HL-60 (cell line): ENCODE results near the gene KIFC3.

ENCODE experiments used
- DNase-seq, 2 experiments: peaks; one replicate each; pipeline ENCODE4 v3.0.0-alpha.2; 2010 to 2020; ENCODE audit warnings: low read depth in 1 of 2, low spot score in 1 of 2
- H3K27ac ChIP-seq: fragments of 250-450 bp; sonication (Bioruptor Pico); replicated peaks from 2 replicates; pipeline ENCODE4 v1.5.1; 2020; ENCODE audit warnings: mild to moderate bottlenecking, moderate library complexity
- H3K27me3 ChIP-seq: fragments of 250-450 bp; sonication (Bioruptor Pico); 2 replicates; pipeline ENCODE4 v1.5.1; 2021; ENCODE audit warnings: mild to moderate bottlenecking, moderate library complexity; ENCODE audit not compliant: insufficient read depth, poor library complexity, severe bottlenecking
- H3K4me3 ChIP-seq: replicated peaks from 2 replicates; pipeline ENCODE4 v1.5.1; 2011; ENCODE audit warnings: mild to moderate bottlenecking, control low read depth, low read length; ENCODE audit not compliant: insufficient read depth
- CTCF ChIP-seq: IDR thresholded peaks from one replicate; pipeline ENCODE4 v1.5.1; 2011; ENCODE audit warnings: low read length, control low read depth, inconsistent platforms; ENCODE audit not compliant: insufficient read depth
- GABPA ChIP-seq: IDR thresholded peaks from 2 replicates; pipeline ENCODE4 v1.6.1; 2012; ENCODE audit warnings: low read depth
- POLR2AphosphoS5 ChIP-seq: IDR thresholded peaks from 2 replicates; pipeline ENCODE4 v1.6.1; 2012; ENCODE audit warnings: low read depth
- REST ChIP-seq: IDR thresholded peaks from 2 replicates; pipeline ENCODE4 v1.6.1; 2012; ENCODE audit warnings: low read depth; ENCODE audit not compliant: insufficient replicate concordance
- SPI1 ChIP-seq: IDR thresholded peaks from 2 replicates; pipeline ENCODE4 v1.6.1; 2012; ENCODE audit warnings: low read depth, mild to moderate bottlenecking, borderline replicate concordance

The KIFC3 gene

GRCh38 chr16:57755726-57756423 lies 46.4 kb downstream of the KIFC3 start:
- Histone ChIP-seq H3K27ac (no peak overlapping the region), H3K4me3 (no peak overlapping the region), H3K27me3 (no peaks in the 10 kb centered on the region)
- no peak for TF ChIP-seq REST
- TF ChIP-seq SPI1 = no peak
- no peak for TF ChIP-seq GABPA
- no peak for TF ChIP-seq POLR2AphosphoS5
- TF ChIP-seq CTCF = no peak
- DNase-seq = no peak

- TF ChIP-seq CTCF (no peak), POLR2AphosphoS5 (no peak), SPI1 (no peak), REST (no peak), GABPA (no peak)
- no peak for DNase-seq
- H3K4me3 ChIP-seq = no peak overlapping the region
- H3K27me3 ChIP-seq = no peaks in the 10 kb centered on the region
- no peak overlapping the region for H3K27ac ChIP-seq
Observed at GRCh38 chr16:57755061-57755684, 47.1 kb downstream of the KIFC3 start.

GRCh38 chr16:57754354-57755060 lies 47.8 kb downstream of the KIFC3 start:
- H3K27ac ChIP-seq = no peak overlapping the region
- TF ChIP-seq GABPA = no peak
- TF ChIP-seq CTCF = no peak
- no peak for TF ChIP-seq REST
- no peak for DNase-seq
- H3K27me3 ChIP-seq = no peaks in the 10 kb centered on the region
- H3K4me3 ChIP-seq = no peak overlapping the region
